HG02759 (cell line): ENCODE data around the gene RALGDS.
"Not testable (repeated sequence)": the region's sequence is repeated elsewhere in the genome, so short reads cannot be mapped to it uniquely, and the experiment has no call there.

Experiments
- ATAC-seq: cut with Tn5 transposase; IDR thresholded peaks from one replicate; pipeline ENCODE4 v1.9.1; 2021; ENCODE audit warnings: mild to moderate bottlenecking, moderate library complexity; ENCODE audit not compliant: unreplicated experiment

The RALGDS gene

GRCh38 chr9:133107961-133108793, 12.9 kb downstream of the RALGDS start:
- no peak for ATAC-seq

GRCh38 chr9:133107245-133107722, 13.8 kb downstream of the RALGDS start:
- no peak for ATAC-seq

GRCh38 chr9:133106511-133107244, 14.4 kb downstream of the RALGDS start:
- ATAC-seq: no peak

- no peak for ATAC-seq
Observed at GRCh38 chr9:133105461-133105770, 15.6 kb downstream of the RALGDS start.

- ATAC-seq: no peak
Observed at GRCh38 chr9:133104718-133105460, 16.2 kb downstream of the RALGDS start.

GRCh38 chr9:133103987-133104505, 17.0 kb downstream of the RALGDS start:
- no peak for ATAC-seq

GRCh38 chr9:133103183-133103986, 17.7 kb downstream of the RALGDS start:
- no peak for ATAC-seq

- ATAC-seq: no peak
Observed at GRCh38 chr9:133102190-133103021, 18.6 kb downstream of the RALGDS start.

GRCh38 chr9:133101356-133102189, 19.5 kb downstream of the RALGDS start:
- ATAC-seq: no peak

GRCh38 chr9:133100506-133101355, 20.3 kb downstream of the RALGDS start:
- no peak for ATAC-seq

GRCh38 chr9:133099726-133100505, 21.1 kb downstream of the RALGDS start:
- ATAC-seq: no peak

GRCh38 chr9:133098871-133099270, 22.2 kb downstream of the RALGDS start:
- ATAC-seq: no peak

- no peak for ATAC-seq
Observed at GRCh38 chr9:133098104-133098754, 22.8 kb downstream of the RALGDS start.

GRCh38 chr9:133094842-133095393, 26.1 kb downstream of the RALGDS start:
- no peak for ATAC-seq

- ATAC-seq: not testable (repeated sequence)
Observed at GRCh38 chr9:133094351-133094750, 26.7 kb downstream of the RALGDS start.

- ATAC-seq: no peak
Observed at GRCh38 chr9:133090752-133091385, 30.2 kb downstream of the RALGDS start.
